HepG2 (cell line): ENCODE measurements around the gene PAK2. TPM values are rescaled to one million over a fixed set of nuclear protein-coding genes. Genes with fewer than 3 reads are reported as not detected.

Experiments
- ESRRA ChIP-seq: sonication (generic); formaldehyde crosslinking; IDR thresholded peaks from 2 replicates; pipeline ENCODE4 v1.5.1; 2020; ENCODE audit warnings: mild to moderate bottlenecking, low read depth, missing genetic modification reagents
- FOSL2 ChIP-seq: sonication (generic); formaldehyde crosslinking; IDR thresholded peaks from 2 replicates; pipeline ENCODE4 v1.4.0; 2020; ENCODE audit warnings: missing genetic modification reagents
- FOXA3 ChIP-seq: IDR thresholded peaks from 2 replicates; pipeline ENCODE4 v1.6.1; 2016; ENCODE audit warnings: missing genetic modification reagents, missing compliant biosample characterization
- HDAC2 ChIP-seq: sonication (generic); formaldehyde crosslinking; IDR thresholded peaks from 2 replicates; pipeline ENCODE4 v1.4.0; 2020; ENCODE audit warnings: missing genetic modification reagents
- HMG20A ChIP-seq: IDR thresholded peaks from 2 replicates; pipeline ENCODE4 v1.6.1; 2016; ENCODE audit warnings: borderline replicate concordance
- MAFF ChIP-seq: IDR thresholded peaks from 2 replicates; pipeline ENCODE4 v1.6.1; 2011; ENCODE audit warnings: low read depth, low read length, improper control_type of control experiment
- MAFK ChIP-seq, 2 experiments: IDR thresholded peaks in 1 of 2; conservative IDR thresholded peaks in 1 of 2; 2 replicates each; pipeline ENCODE4 v1.6.1; 2011; ENCODE audit warnings: improper control_type of control experiment in 2 of 2, low read length in 2 of 2
- NFYB ChIP-seq: sonication (generic); formaldehyde crosslinking; IDR thresholded peaks from 2 replicates; pipeline ENCODE4 v1.4.0; 2020; ENCODE audit warnings: missing genetic modification reagents
- NR2C2 ChIP-seq: sonication (generic); formaldehyde crosslinking; IDR thresholded peaks from 2 replicates; pipeline ENCODE4 v1.4.0; 2020; ENCODE audit warnings: missing genetic modification reagents, mild to moderate bottlenecking, moderate library complexity, borderline replicate concordance
- RXRB ChIP-seq: IDR thresholded peaks from 2 replicates; pipeline ENCODE4 v1.6.1; 2016; ENCODE audit warnings: borderline replicate concordance, missing genetic modification reagents, missing compliant biosample characterization
- SALL1 ChIP-seq: sonication (generic); formaldehyde crosslinking; IDR thresholded peaks from 2 replicates; pipeline ENCODE4 v1.8.0; 2022; ENCODE audit warnings: mild to moderate bottlenecking, missing genetic modification reagents
- SOX13 ChIP-seq, 3 experiments: fragments of 450-650 bp in 1 of 3; sonication (generic) in 1 of 3; formaldehyde crosslinking in 1 of 3; IDR thresholded peaks in 2 of 3; conservative IDR thresholded peaks in 1 of 3; 2 replicates each; pipeline versions ENCODE4 v1.5.0 to v1.6.1; 2016 to 2020; ENCODE audit warnings: antibody characterized with exemption in 1 of 3, mild to moderate bottlenecking in 1 of 3, missing compliant biosample characterization in 1 of 3, missing genetic modification reagents in 1 of 3, moderate library complexity in 1 of 3
- SOX5 ChIP-seq: IDR thresholded peaks from 2 replicates; pipeline ENCODE4 v1.6.1; 2016; ENCODE audit warnings: borderline replicate concordance
- ZBTB38 ChIP-seq: sonication (generic); formaldehyde crosslinking; IDR thresholded peaks from 2 replicates; pipeline ENCODE4 v1.5.1; 2020; ENCODE audit warnings: mild to moderate bottlenecking, missing genetic modification reagents
- ZFP36L1 ChIP-seq: sonication (generic); formaldehyde crosslinking; IDR thresholded peaks from 2 replicates; pipeline ENCODE4 v1.8.0; 2022; ENCODE audit warnings: mild to moderate bottlenecking, missing genetic modification reagents, moderate library complexity
- ZFP41 ChIP-seq: sonication (generic); formaldehyde crosslinking; IDR thresholded peaks from 2 replicates; pipeline ENCODE4 v1.4.0; 2020; ENCODE audit warnings: mild to moderate bottlenecking, missing genetic modification reagents, borderline replicate concordance
- ZIK1 ChIP-seq: sonication (generic); formaldehyde crosslinking; IDR thresholded peaks from 2 replicates; pipeline ENCODE4 v1.5.0; 2020; ENCODE audit warnings: mild to moderate bottlenecking, low read depth, missing genetic modification reagents, borderline replicate concordance
- ZMYM4 ChIP-seq: sonication (generic); formaldehyde crosslinking; IDR thresholded peaks from 2 replicates; pipeline ENCODE4 v1.8.1; 2023; ENCODE audit warnings: mild to moderate bottlenecking, missing genetic modification reagents
- ZNF850 ChIP-seq: sonication (generic); formaldehyde crosslinking; conservative IDR thresholded peaks from 2 replicates; pipeline ENCODE4 v1.9.0; 2021; ENCODE audit warnings: mild to moderate bottlenecking, missing genetic modification reagents
- polyA plus RNA-seq, 8 experiments: library from polyadenylated mRNA; depleted of rRNA in 3 of 8; stranded (reverse) in 7 of 8; unstranded in 1 of 8; fragments of >200 nt; fragmentation: Illumina TruSeq in 4 of 8; extraction: Trizol in 4 of 8; gene quantifications; 2 replicates each; pipeline versions ENCODE4 v1.2.1 to v1.2.3, GENCODE V29; 2011 to 2016; ENCODE audit warnings: low read depth in 4 of 8, missing spikeins in 1 of 8, mixed read lengths in 1 of 8; ENCODE audit not compliant: insufficient read depth in 1 of 8
- total RNA-seq, 5 experiments: library from RNA; depleted of rRNA; stranded (reverse); fragments of >200 nt; fragmentation: Illumina TruSeq; extraction: Trizol; gene quantifications; 2 replicates each; pipeline ENCODE4 v1.2.3, GENCODE V29; 2016; ENCODE audit warnings: low read depth in 1 of 5
- TF ChIP-seq, protein P1 (sequence below): sonication (generic); formaldehyde crosslinking; IDR thresholded peaks from 2 replicates; pipeline ENCODE4 v1.4.0; 2020; ENCODE audit warnings: missing genetic modification reagents
- TF ChIP-seq, protein P2 (sequence below): IDR thresholded peaks from 2 replicates; pipeline ENCODE4 v1.6.1; 2016
- TF ChIP-seq, protein P3 (sequence below): sonication (generic); formaldehyde crosslinking; IDR thresholded peaks from 2 replicates; pipeline ENCODE4 v1.4.0; 2020; ENCODE audit warnings: missing genetic modification reagents, borderline replicate concordance
- TF ChIP-seq, protein P4 (sequence below): IDR thresholded peaks from 2 replicates; pipeline ENCODE4 v1.6.1; 2016; ENCODE audit warnings: mild to moderate bottlenecking

Gene PAK2
- total and polyA plus RNA-seq, 2 of the 13 experiments (the other 11 are each of a cell fraction or from before 2014, with no cell fraction given), result 23.0 to 24.7 TPM

DNA sequence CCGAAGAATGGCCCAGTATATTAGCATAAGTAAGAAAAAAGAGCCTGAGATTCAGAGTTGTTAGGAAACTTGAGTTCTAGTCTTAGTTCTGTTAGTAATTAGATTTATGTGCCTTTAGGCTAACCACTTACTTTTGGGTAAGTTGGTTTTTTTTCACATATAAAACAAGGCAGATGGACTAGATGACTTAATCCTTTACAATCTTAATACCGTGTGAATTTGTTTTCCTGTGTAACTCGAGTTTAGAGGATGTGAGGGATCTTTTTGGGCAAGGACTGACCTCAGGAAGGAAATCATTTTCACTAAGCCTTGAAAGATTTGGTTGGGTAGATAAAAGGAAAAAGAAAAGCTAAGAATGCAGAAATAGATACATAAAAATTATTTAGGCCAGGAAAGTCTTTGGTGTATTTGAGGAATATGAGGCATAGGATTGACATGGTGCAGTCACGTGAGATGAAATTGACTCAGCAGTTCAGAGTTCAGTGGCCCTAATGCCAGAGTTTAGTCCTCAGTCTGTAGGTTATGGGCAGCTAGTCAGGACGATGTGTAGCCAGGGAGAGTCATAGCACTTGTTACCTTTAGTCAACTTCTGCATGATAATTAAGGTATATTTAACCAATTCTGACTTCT, 34.6 kb downstream of the PAK2 start (continued):
- TF ChIP-seq, protein P1, sequence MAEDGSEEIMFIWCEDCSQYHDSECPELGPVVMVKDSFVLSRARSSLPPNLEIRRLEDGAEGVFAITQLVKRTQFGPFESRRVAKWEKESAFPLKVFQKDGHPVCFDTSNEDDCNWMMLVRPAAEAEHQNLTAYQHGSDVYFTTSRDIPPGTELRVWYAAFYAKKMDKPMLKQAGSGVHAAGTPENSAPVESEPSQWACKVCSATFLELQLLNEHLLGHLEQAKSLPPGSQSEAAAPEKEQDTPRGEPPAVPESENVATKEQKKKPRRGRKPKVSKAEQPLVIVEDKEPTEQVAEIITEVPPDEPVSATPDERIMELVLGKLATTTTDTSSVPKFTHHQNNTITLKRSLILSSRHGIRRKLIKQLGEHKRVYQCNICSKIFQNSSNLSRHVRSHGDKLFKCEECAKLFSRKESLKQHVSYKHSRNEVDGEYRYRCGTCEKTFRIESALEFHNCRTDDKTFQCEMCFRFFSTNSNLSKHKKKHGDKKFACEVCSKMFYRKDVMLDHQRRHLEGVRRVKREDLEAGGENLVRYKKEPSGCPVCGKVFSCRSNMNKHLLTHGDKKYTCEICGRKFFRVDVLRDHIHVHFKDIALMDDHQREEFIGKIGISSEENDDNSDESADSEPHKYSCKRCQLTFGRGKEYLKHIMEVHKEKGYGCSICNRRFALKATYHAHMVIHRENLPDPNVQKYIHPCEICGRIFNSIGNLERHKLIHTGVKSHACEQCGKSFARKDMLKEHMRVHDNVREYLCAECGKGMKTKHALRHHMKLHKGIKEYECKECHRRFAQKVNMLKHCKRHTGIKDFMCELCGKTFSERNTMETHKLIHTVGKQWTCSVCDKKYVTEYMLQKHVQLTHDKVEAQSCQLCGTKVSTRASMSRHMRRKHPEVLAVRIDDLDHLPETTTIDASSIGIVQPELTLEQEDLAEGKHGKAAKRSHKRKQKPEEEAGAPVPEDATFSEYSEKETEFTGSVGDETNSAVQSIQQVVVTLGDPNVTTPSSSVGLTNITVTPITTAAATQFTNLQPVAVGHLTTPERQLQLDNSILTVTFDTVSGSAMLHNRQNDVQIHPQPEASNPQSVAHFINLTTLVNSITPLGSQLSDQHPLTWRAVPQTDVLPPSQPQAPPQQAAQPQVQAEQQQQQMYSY (CRISPR knock-in tag), result no peak
- no peak for TF ChIP-seq ZIK1
- peak; percentile 31; the same call in 1 of the 2 replicates for TF ChIP-seq SOX5 (CRISPR knock-in tag)
- TF ChIP-seq MAFF, result peak; percentile 61
- TF ChIP-seq HMG20A (CRISPR knock-in tag), result peak; percentile 43; the same call in 1 of the 2 replicates
- TF ChIP-seq HDAC2 (CRISPR knock-in tag), result 0 out of 2 replicates have a peak, but pooled peaks have one; percentile 20
- peak; percentile 89 for TF ChIP-seq FOSL2 (CRISPR knock-in tag)
- peak in 1 of 2 experiments; percentile 59; a peak in 3 of 4 replicates for TF ChIP-seq MAFK (conservative IDR thresholded peaks at IDR 0.05 in 1 of 2, IDR thresholded peaks at IDR 0.05 in 1 of 2; ENCODE audit: low read length in 2 of 2)
- TF ChIP-seq ZFP41 (CRISPR knock-in tag), result no peak
- TF ChIP-seq, protein P2, sequence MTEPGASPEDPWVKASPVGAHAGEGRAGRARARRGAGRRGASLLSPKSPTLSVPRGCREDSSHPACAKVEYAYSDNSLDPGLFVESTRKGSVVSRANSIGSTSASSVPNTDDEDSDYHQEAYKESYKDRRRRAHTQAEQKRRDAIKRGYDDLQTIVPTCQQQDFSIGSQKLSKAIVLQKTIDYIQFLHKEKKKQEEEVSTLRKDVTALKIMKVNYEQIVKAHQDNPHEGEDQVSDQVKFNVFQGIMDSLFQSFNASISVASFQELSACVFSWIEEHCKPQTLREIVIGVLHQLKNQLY (CRISPR knock-in tag), result peak; percentile 92
- no peak for TF ChIP-seq ZNF850 (CRISPR knock-in tag)
- TF ChIP-seq ESRRA, result peak; percentile 53; the same call in 1 of the 2 replicates
- TF ChIP-seq SALL1 (CRISPR knock-in tag), result peak; percentile 55; the same call in 1 of the 2 replicates
- TF ChIP-seq ZFP36L1, result no peak
- TF ChIP-seq NFYB (CRISPR knock-in tag), result no peak
- TF ChIP-seq ZMYM4 (CRISPR knock-in tag), result peak; percentile 62; the same call in 1 of the 2 replicates
- TF ChIP-seq NR2C2 (CRISPR knock-in tag), result peak; percentile 58; the same call in 1 of the 2 replicates
- TF ChIP-seq, protein P3, sequence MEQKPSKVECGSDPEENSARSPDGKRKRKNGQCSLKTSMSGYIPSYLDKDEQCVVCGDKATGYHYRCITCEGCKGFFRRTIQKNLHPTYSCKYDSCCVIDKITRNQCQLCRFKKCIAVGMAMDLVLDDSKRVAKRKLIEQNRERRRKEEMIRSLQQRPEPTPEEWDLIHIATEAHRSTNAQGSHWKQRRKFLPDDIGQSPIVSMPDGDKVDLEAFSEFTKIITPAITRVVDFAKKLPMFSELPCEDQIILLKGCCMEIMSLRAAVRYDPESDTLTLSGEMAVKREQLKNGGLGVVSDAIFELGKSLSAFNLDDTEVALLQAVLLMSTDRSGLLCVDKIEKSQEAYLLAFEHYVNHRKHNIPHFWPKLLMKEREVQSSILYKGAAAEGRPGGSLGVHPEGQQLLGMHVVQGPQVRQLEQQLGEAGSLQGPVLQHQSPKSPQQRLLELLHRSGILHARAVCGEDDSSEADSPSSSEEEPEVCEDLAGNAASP (CRISPR knock-in tag), result 0 out of 2 replicates have a peak, but pooled peaks have one; percentile 35
- TF ChIP-seq ZBTB38 (CRISPR knock-in tag), result no peak
- TF ChIP-seq, protein P4, sequence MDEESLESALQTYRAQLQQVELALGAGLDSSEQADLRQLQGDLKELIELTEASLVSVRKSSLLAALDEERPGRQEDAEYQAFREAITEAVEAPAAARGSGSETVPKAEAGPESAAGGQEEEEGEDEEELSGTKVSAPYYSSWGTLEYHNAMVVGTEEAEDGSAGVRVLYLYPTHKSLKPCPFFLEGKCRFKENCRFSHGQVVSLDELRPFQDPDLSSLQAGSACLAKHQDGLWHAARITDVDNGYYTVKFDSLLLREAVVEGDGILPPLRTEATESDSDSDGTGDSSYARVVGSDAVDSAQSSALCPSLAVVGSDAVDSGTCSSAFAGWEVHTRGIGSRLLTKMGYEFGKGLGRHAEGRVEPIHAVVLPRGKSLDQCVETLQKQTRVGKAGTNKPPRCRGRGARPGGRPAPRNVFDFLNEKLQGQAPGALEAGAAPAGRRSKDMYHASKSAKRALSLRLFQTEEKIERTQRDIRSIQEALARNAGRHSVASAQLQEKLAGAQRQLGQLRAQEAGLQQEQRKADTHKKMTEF (CRISPR knock-in tag), result 0 out of 2 replicates have a peak, but pooled peaks have one; percentile 34
- TF ChIP-seq FOXA3 (CRISPR knock-in tag), result peak; percentile 51; the same call in 1 of the 2 replicates
- peak; percentile 46 for TF ChIP-seq RXRB (CRISPR knock-in tag)
- no peak for TF ChIP-seq SOX13 (IDR thresholded peaks at IDR 0.05)
- peak in 1 of 2 experiments; percentile 31; a peak in 1 of 4 replicates for TF ChIP-seq SOX13 (CRISPR knock-in tag; conservative IDR thresholded peaks at IDR 0.05 in 1 of 2, IDR thresholded peaks at IDR 0.05 in 1 of 2)
